A549 (cell line): ENCODE data around the gene EAF2.
"Not testable (repeated sequence)": the region's sequence is repeated elsewhere in the genome, so short reads cannot be mapped to it uniquely, and the experiment has no call there.

Source experiments
- CTCF ChIP-seq: fragments of >200 bp; sonication (Bioruptor Twin); formaldehyde crosslinking; IDR thresholded peaks from 3 replicates; pipeline ENCODE4 v1.5.1; 2016
- MAX ChIP-seq: IDR thresholded peaks from 2 replicates; pipeline ENCODE4 v1.6.1; 2012
- POLR2A ChIP-seq: IDR thresholded peaks from 2 replicates; pipeline ENCODE4 v1.6.1; 2012; ENCODE audit warnings: mild to moderate bottlenecking, low read length
- ZFP36 ChIP-seq: fragments of 450-650 bp; IDR thresholded peaks from 2 replicates; pipeline ENCODE4 v1.6.1; 2014; ENCODE audit warnings: borderline replicate concordance; ENCODE audit not compliant: partially characterized antibody

GRCh38 chr3:121863247-121863646 is 28.2 kb downstream of the EAF2 start:
- not testable (repeated sequence) for TF ChIP-seq CTCF, MAX, POLR2A, ZFP36
